K562 (cell line): ENCODE data around the gene MACF1. TPM values are rescaled to one million over a fixed set of nuclear protein-coding genes. Genes with fewer than 3 reads are reported as not detected.
"Not testable (repeated sequence)": the region's sequence is repeated elsewhere in the genome, so short reads cannot be mapped to it uniquely, and the experiment has no call there.

Experiments used
- ATAC-seq: fragments of 200-7000 bp; cut with Tn5 transposase; 3 replicates; pipeline ENCODE4 v1.9.1; 2020; ENCODE audit warnings: moderate library complexity
- BruUV-seq: library from RNA; stranded (reverse); fragments of 400-500 nt; replicated peaks from 2 replicates; lab custom pipeline; 2021; lab: Mats Ljungman, UMichigan
- CTCF ChIA-PET: fragments of 300-600 bp; formaldehyde crosslinking; extraction: SDS; loops from one replicate; lab custom pipeline; 2021; ENCODE audit warnings: low intra/inter-chr PET ratio; lab: Yijun Ruan, JAX
- POLR2A ChIA-PET: fragments of 300-600, 350-650 bp; sonication (Branson Sonifier 250); formaldehyde crosslinking; extraction: SDS; loops from one replicate; lab custom pipeline; 2021; ENCODE audit warnings: antibody characterized with exemption, inconsistent platforms; lab: Yijun Ruan, JAX
- DNase-seq, 4 experiments: peaks; one replicate each; pipeline versions ENCODE4 v3.0.0 to v3.0.0-alpha.2; 2011 to 2018; ENCODE audit warnings: low spot score in 3 of 4, mixed read lengths in 3 of 4; ENCODE audit errors: extremely low read depth in 1 of 4
- FAIRE-seq: peaks from 2 replicates; lab custom pipeline; 2011; peaks lifted over from hg19 to GRCh38; lab: Jason Lieb, UNC
- H2AFZ ChIP-seq: 2 replicates; pipeline ENCODE4 v1.6.0; 2011; ENCODE audit warnings: low read depth, low read length, control low read depth, inconsistent platforms
- H3K27ac ChIP-seq: fragments of 200-600 bp; 3 replicates; pipeline ENCODE4 v1.8.0; 2011; ENCODE audit warnings: low read depth, mild to moderate bottlenecking, control low read depth, inconsistent platforms, low read length, moderate library complexity, mixed read lengths; ENCODE audit errors: extremely low read depth
- H3K27me3 ChIP-seq, 2 experiments: fragments of 300-600 bp in 1 of 2; 2 replicates in 1 of 2; 3 replicates in 1 of 2; pipeline versions ENCODE4 v1.6.0 to v1.8.0; 2011; ENCODE audit warnings: inconsistent platforms in 2 of 2, low read length in 2 of 2, mild to moderate bottlenecking in 1 of 2, mixed read lengths in 1 of 2, moderate library complexity in 1 of 2; ENCODE audit not compliant: control insufficient read depth in 2 of 2, insufficient read depth in 2 of 2
- H3K36me3 ChIP-seq: fragments of 300-600 bp; 3 replicates; pipeline ENCODE4 v1.8.0; 2011; ENCODE audit warnings: mild to moderate bottlenecking, low read length, inconsistent platforms; ENCODE audit not compliant: control insufficient read depth, insufficient read depth
- H3K4me1 ChIP-seq, 2 experiments: fragments of 200-600 bp in 1 of 2; replicated peaks in 1 of 2; 2 replicates in 1 of 2; 3 replicates in 1 of 2; pipeline versions ENCODE4 v1.5.1 to v1.8.0; 2011; ENCODE audit warnings: inconsistent platforms in 2 of 2, low read length in 2 of 2, mild to moderate bottlenecking in 1 of 2, mixed read lengths in 1 of 2, moderate library complexity in 1 of 2; ENCODE audit not compliant: control insufficient read depth in 2 of 2, insufficient read depth in 2 of 2
- H3K4me2 ChIP-seq: 2 replicates; pipeline ENCODE4 v1.6.1; 2011; ENCODE audit warnings: low read length, control low read depth, inconsistent platforms, mixed read lengths; ENCODE audit not compliant: insufficient read depth
- H3K4me3 ChIP-seq: fragments of 200-600 bp; sonication (generic), shearing (Covaris generic); 2 replicates; pipeline ENCODE4 v1.5.1; 2016; ENCODE audit warnings: control low read depth, inconsistent platforms
- H3K79me2 ChIP-seq: fragments of 200-600 bp; 3 replicates; pipeline ENCODE4 v1.8.0; 2011; ENCODE audit warnings: low read length, inconsistent platforms; ENCODE audit not compliant: control insufficient read depth, insufficient read depth
- H3K9ac ChIP-seq, 2 experiments: 2 replicates each; pipeline versions ENCODE4 v1.6.0 to v1.6.1; 2011; ENCODE audit warnings: low read depth in 2 of 2, low read length in 2 of 2, control low read depth in 1 of 2, inconsistent platforms in 1 of 2, mild to moderate bottlenecking in 1 of 2, mixed read lengths in 1 of 2; ENCODE audit not compliant: insufficient read depth in 1 of 2
- H3K9me1 ChIP-seq: one replicate; pipeline ENCODE4 v1.6.0; 2011; ENCODE audit warnings: inconsistent platforms, mild to moderate bottlenecking, low read length, moderate library complexity; ENCODE audit not compliant: control insufficient read depth, insufficient read depth
- H3K9me3 ChIP-seq: replicated peaks from 2 replicates; pipeline ENCODE4 v1.5.1; 2011; ENCODE audit warnings: low read depth, low read length, inconsistent platforms; ENCODE audit not compliant: control insufficient read depth, insufficient read depth
- H4K20me1 ChIP-seq: replicated peaks from 2 replicates; pipeline ENCODE4 v1.6.1; 2011; ENCODE audit warnings: low read length, inconsistent platforms, mixed read lengths; ENCODE audit not compliant: control insufficient read depth, insufficient read depth
- KDM1A ChIP-seq, 2 experiments: fragments of 450-650 bp; IDR thresholded peaks; 2 replicates each; pipeline ENCODE4 v1.6.1; 2016; ENCODE audit warnings: mild to moderate bottlenecking in 2 of 2
- POLR2G ChIP-seq: fragments of 200-400 bp; formaldehyde crosslinking; IDR thresholded peaks from 2 replicates; pipeline ENCODE4 v1.6.1; 2017; ENCODE audit warnings: low read depth, mild to moderate bottlenecking, antibody characterized with exemption, low read length, moderate library complexity
- SPI1 ChIP-seq: IDR thresholded peaks from 2 replicates; pipeline ENCODE4 v1.6.1; 2011; ENCODE audit warnings: low read depth, low read length, control low read depth, borderline replicate concordance
- SRSF1 ChIP-seq: fragments of 200-400 bp; formaldehyde crosslinking; IDR thresholded peaks from 2 replicates; pipeline ENCODE4 v1.6.1; 2017; ENCODE audit warnings: mild to moderate bottlenecking, low read depth, low read length, moderate library complexity
- TSC22D4 ChIP-seq: fragments of 450-650 bp; IDR thresholded peaks from 2 replicates; pipeline ENCODE4 v1.6.1; 2016; ENCODE audit warnings: missing genetic modification characterization, missing biosample characterization, control low read depth
- ZNF316 ChIP-seq: fragments of 450-650 bp; IDR thresholded peaks from 2 replicates; pipeline ENCODE4 v1.6.1; 2016
- WGBS: fragments of 100-300 bp; shearing (Covaris generic); methylation state at CpG from one replicate; pipeline ENCODE4 v1.1.6; 2016; ENCODE audit warnings: low coverage, mixed read lengths; ENCODE audit not compliant: insufficient coverage; ENCODE audit errors: missing lambda C conversion rate; 5-methylcytosine and 5-hydroxymethylcytosine counted together
- in situ Hi-C: fragments of 300-500 bp; cut with MboI; formaldehyde crosslinking; loops from 4 replicates; pipeline ENCODE4 v1.15.0; 2018; ENCODE audit warnings: inconsistent platforms, mixed read lengths
- intact Hi-C: fragments of 100-400 bp; cut with micrococcal nuclease; formaldehyde crosslinking; loops from 2 replicates; pipeline ENCODE4 v1.14.2; 2022
- polyA plus RNA-seq, 8 experiments: library from polyadenylated mRNA; depleted of rRNA in 4 of 8; stranded (reverse) in 5 of 8; unstranded in 3 of 8; fragments of >200 nt; fragmentation: Nextera tagmentation in 2 of 8; fragmentation: Illumina TruSeq in 1 of 8; extraction: Ambion mirVana in 2 of 8; extraction: Trizol in 1 of 8; gene quantifications; 2 replicates each; pipeline versions ENCODE4 v1.2.1 to v1.2.3, GENCODE V29; 2011 to 2014; ENCODE audit warnings: inconsistent platforms in 1 of 8, missing spikeins in 1 of 8
- total RNA-seq, 7 experiments: library from RNA; depleted of rRNA in 6 of 7; stranded (reverse); fragments of >200 nt in 6 of 7; fragmentation: Illumina TruSeq in 2 of 7; extraction: Trizol in 2 of 7; gene quantifications; 2 replicates each; pipeline versions ENCODE4 v1.2.1 to v1.2.3, GENCODE V29; 2011 to 2021; ENCODE audit warnings: low replicate concordance in 1 of 7
- TF ChIP-seq, protein P1 (sequence below): fragments of 450-650 bp; formaldehyde crosslinking; IDR thresholded peaks from 2 replicates; pipeline ENCODE4 v1.4.0; 2020; ENCODE audit warnings: mild to moderate bottlenecking, moderate library complexity
- TF ChIP-seq, protein P2 (sequence below): fragments of 250-450 bp; sonication (Bioruptor Pico); IDR thresholded peaks from 2 replicates; pipeline ENCODE4 v1.5.1; 2021; ENCODE audit warnings: mild to moderate bottlenecking

The MACF1 gene
- total and polyA plus RNA-seq, 9 of the 15 experiments (the other 6 are each of a cell fraction or from before 2014, with no cell fraction given): 13.2 to 232 (median 112) TPM

DNA sequence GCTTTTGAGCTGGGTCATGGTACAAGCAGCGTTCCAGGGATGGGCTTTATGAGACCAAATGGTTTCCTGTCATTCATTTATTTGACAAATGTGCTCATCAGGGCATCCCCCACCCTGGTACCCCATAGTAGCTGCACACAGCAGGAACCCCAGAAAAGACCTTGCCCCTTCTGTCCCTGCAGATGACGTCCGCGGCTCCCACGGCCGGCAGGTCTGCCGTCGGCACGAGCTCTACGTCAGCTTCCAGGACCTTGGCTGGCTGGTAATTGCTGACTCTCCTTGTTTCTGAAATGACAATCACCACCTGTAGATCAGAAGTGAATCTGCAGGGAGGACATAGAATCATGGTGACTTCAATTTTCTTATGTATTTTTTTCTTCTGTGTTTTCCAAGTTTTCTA lies 317.7 kb downstream of the MACF1 start:
- H3K9me3 ChIP-seq, H4K20me1 ChIP-seq, H3K27me3 ChIP-seq, DNase-seq, CTCF ChIA-PET, H3K9ac ChIP-seq, H3K4me2 ChIP-seq, H3K9me1 ChIP-seq, H2AFZ ChIP-seq, H3K79me2 ChIP-seq, H3K36me3 ChIP-seq, ATAC-seq, BruUV-seq, H3K4me3 ChIP-seq, H3K27ac ChIP-seq: not testable (repeated sequence)
- FAIRE-seq: peak; percentile 80
- POLR2A ChIA-PET: interaction anchor here (0.9 kb wide), 1 partner anchor 135 kb away, joined by 3 read pairs; no protein-coding TSS in a partner anchor
- 0 out of 2 replicates have a peak, but pooled peaks have one; percentile 25 for TF ChIP-seq ZNF316
- 52% methylated on average over 10 of the region's 10 CpGs for WGBS
- intact Hi-C loops (loop anchor here (5.0 kb wide), 1 partner anchor 240 kb away; no protein-coding TSS in a partner anchor), in situ Hi-C loops (loop anchor here (5.0 kb wide), 1 partner anchor 240 kb away; no protein-coding TSS in a partner anchor)
- peaks cover 0 to 26% of the 10 kb centered on the region in 2 experiments; a peak in 3 of 5 replicates for H3K4me1 ChIP-seq

DNA sequence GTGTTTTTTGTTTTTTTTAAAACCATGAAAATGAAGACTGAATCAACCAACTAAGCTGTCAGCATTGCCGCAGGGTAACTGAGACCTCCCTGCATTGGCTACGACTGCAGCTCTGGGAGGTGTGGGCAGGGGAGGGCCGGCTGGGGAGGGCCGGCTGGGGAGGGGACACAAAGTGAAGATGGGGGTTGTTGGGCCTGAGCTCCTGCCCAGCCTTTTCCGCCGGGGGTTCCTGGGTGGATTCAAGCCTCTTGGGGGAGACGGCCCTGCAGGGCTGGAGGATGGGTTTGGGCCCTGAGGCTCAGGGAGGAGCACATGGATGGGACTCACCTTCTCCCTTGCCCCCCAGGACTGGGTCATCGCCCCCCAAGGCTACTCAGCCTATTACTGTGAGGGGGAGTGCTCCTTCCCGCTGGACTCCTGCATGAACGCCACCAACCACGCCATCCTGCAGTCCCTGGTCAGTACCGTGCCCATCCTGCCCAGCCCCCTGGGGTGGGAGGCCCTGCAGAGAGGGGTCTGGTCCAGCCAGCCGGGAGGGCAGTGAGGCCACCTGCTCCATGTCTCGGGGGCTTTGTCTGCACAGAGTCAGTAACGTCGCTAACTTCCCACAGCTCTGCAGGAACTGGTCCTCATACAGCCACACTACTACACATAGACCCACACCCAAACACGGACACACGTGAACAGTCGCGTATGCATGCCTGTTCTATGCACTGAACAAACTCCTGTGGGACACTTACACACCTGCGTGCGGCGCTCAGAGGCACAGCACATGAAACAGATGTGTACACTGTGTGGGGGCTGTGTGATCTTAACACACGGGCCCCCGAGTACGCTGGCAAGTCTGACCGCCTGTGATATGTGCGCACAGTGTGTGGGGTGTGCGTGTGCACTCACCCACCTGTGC lies 318.4 kb downstream of the MACF1 start:
- POLR2A ChIA-PET: interaction anchor here (0.9 kb wide), 1 partner anchor 135 kb away, joined by 3 read pairs; no protein-coding TSS in a partner anchor
- FAIRE-seq: no peak
- H3K36me3 ChIP-seq: no peaks in the 10 kb centered on the region; the same call in 2 of the 3 replicates
- no peak overlapping the region for H3K4me2 ChIP-seq
- CTCF ChIA-PET: no interaction called here
- DNase-seq: peak in 2 of 4 experiments; percentile 5 to 7
- no peaks in the 10 kb centered on the region for H3K79me2 ChIP-seq
- intact Hi-C loops: loop anchor here (5.0 kb wide), 1 partner anchor 239 kb away; no protein-coding TSS in a partner anchor
- 62% methylated on average over 27 of the region's 29 CpGs for whole genome bisulfite sequencing
- no peaks in the 10 kb centered on the region for H3K27me3 ChIP-seq
- TF ChIP-seq, protein P1, sequence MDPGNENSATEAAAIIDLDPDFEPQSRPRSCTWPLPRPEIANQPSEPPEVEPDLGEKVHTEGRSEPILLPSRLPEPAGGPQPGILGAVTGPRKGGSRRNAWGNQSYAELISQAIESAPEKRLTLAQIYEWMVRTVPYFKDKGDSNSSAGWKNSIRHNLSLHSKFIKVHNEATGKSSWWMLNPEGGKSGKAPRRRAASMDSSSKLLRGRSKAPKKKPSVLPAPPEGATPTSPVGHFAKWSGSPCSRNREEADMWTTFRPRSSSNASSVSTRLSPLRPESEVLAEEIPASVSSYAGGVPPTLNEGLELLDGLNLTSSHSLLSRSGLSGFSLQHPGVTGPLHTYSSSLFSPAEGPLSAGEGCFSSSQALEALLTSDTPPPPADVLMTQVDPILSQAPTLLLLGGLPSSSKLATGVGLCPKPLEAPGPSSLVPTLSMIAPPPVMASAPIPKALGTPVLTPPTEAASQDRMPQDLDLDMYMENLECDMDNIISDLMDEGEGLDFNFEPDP (CRISPR knock-in tag): no peak
- TF ChIP-seq POLR2G (0 out of 2 replicates have a peak, but pooled peaks have one; percentile 32), TSC22D4 (tag) (no peak), SRSF1 (no peak), KDM1A (IDR thresholded peaks at IDR 0.05) (no peak), SPI1 (no peak)
- TF ChIP-seq, protein P2, sequence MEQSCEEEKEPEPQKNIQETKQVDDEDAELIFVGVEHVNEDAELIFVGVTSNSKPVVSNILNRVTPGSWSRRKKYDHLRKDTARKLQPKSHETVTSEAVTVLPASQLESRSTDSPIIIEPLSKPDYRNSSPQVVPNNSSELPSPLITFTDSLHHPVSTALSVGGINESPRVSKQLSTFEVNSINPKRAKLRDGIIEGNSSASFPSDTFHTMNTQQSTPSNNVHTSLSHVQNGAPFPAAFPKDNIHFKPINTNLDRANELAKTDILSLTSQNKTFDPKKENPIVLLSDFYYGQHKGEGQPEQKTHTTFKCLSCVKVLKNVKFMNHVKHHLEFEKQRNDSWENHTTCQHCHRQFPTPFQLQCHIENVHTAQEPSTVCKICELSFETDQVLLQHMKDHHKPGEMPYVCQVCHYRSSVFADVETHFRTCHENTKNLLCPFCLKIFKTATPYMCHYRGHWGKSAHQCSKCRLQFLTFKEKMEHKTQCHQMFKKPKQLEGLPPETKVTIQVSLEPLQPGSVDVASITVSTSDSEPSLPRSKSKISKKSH: no peak
- H3K4me3 ChIP-seq: no peak overlapping the region
- ATAC-seq: no peak
- H3K27ac ChIP-seq: no peak overlapping the region
- peaks cover 0 to 26% of the 10 kb centered on the region in 2 experiments; a peak in 3 of 5 replicates for H3K4me1 ChIP-seq
- H3K9me1 ChIP-seq: no peaks in the 10 kb centered on the region
- 0 out of 4 replicates have a peak overlapping the region, but pooled peaks of 1 of the 2 experiments have one; percentile 20 for H3K9ac ChIP-seq
- no peaks in the 10 kb centered on the region for H3K9me3 ChIP-seq
- in situ Hi-C loops: loop anchor here (5.0 kb wide), 1 partner anchor 239 kb away; no protein-coding TSS in a partner anchor
- H4K20me1 ChIP-seq: no peaks in the 10 kb centered on the region
- no peak overlapping the region for H2AFZ ChIP-seq
- no TSS peak for BruUV-seq
